Thoracic aorta (tissue), 2 donors: ENCODE measurements around the gene ZNF689. TPM values are rescaled to one million over a fixed set of nuclear protein-coding genes. Genes with fewer than 3 reads are reported as not detected.
"Not testable (repeated sequence)": the region's sequence is repeated elsewhere in the genome, so short reads cannot be mapped to it uniquely, and the experiment has no call there.

ENCODE experiments used
- ATAC-seq: fragments of 150-250 bp; one replicate; pipeline ENCODE4 v1.8.0; 2017; ENCODE audit warnings: low read depth; ENCODE audit not compliant: insufficient number of reproducible peaks, low FRiP score
- DNase-seq: peaks from one replicate; pipeline ENCODE4 v3.0.0-alpha.2; 2020; ENCODE audit warnings: low spot score
- H3K27ac ChIP-seq, 2 donors: fragments of 200-600 bp; sonication (generic); 1 replicate in 1 of 2; 2 replicates in 1 of 2; pipeline ENCODE4 v1.5.1; 2016; ENCODE audit warnings: mild to moderate bottlenecking in 2 of 2, moderate library complexity in 2 of 2
- H3K27me3 ChIP-seq: fragments of 200-600 bp; sonication (generic); replicated peaks from 2 replicates; pipeline ENCODE4 v1.6.0; 2016; ENCODE audit warnings: mild to moderate bottlenecking; ENCODE audit not compliant: insufficient read depth
- H3K36me3 ChIP-seq: fragments of 200-600 bp; sonication (generic); one replicate; pipeline ENCODE4 v1.5.1; 2016
- H3K4me1 ChIP-seq, 2 donors: fragments of 200-600 bp; sonication (generic); 1 replicate in 1 of 2; 2 replicates in 1 of 2; pipeline versions ENCODE4 v1.5.1 to v1.6.0; 2016; ENCODE audit warnings: low read depth in 2 of 2, mild to moderate bottlenecking in 1 of 2; ENCODE audit not compliant: control insufficient read depth in 1 of 2
- H3K4me3 ChIP-seq: fragments of 200-600 bp; sonication (generic); 2 replicates; pipeline ENCODE4 v1.5.1; 2016; ENCODE audit warnings: mild to moderate bottlenecking
- H3K9me3 ChIP-seq: fragments of 200-600 bp; sonication (generic); 2 replicates; pipeline ENCODE4 v1.5.1; 2016
- total RNA-seq, 2 donors: library from RNA; depleted of rRNA; stranded (reverse); fragments of >200 nt; gene quantifications; one replicate each; pipeline versions ENCODE4 v1.1.0 to v1.2.3, GENCODE V29; 2016
- TF ChIP-seq, protein P1 (sequence below): fragments of 200-600 bp; sonication (generic); IDR thresholded peaks from one replicate; pipeline ENCODE4 v1.5.1; 2019; ENCODE audit warnings: antibody characterized with exemption

The ZNF689 gene
- total RNA-seq, 2 donors from 2014 or later: 7.4 to 17.0 TPM

DNA sequence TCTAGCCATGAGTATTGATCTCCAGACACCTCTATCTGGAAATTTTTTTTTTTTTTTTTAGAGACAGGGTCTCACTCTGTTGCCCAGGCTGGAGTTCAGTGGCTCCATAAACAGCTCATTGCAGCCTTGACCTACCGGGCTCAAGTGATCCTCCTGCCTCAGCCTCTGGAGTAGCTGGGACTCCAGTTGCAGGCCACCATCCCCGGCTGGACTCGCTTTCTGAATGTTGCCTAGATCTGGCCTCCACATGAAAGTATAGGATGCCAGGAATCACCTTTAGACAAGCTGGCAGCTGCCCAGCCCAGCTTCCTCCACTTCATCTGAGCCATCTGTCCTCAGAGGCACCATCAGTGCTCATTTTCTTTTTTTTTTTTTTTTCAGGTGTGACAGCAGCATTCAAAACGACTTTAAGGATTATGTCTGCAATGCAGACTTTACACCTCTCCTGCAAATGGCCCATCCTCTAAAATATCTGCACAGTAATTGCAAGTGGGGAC is 34.2 kb upstream of the ZNF689 start:
- Histone ChIP-seq H3K4me1 (no peaks in the 10 kb centered on the region), H3K36me3 (no peaks in the 10 kb centered on the region), H3K4me3 (no peak overlapping the region), H3K9me3 (no peaks in the 10 kb centered on the region), H3K27ac (no peak overlapping the region), H3K27me3 (no peaks in the 10 kb centered on the region)
- ATAC-seq (no peak), DNase-seq (no peak)
- TF ChIP-seq, protein P1, sequence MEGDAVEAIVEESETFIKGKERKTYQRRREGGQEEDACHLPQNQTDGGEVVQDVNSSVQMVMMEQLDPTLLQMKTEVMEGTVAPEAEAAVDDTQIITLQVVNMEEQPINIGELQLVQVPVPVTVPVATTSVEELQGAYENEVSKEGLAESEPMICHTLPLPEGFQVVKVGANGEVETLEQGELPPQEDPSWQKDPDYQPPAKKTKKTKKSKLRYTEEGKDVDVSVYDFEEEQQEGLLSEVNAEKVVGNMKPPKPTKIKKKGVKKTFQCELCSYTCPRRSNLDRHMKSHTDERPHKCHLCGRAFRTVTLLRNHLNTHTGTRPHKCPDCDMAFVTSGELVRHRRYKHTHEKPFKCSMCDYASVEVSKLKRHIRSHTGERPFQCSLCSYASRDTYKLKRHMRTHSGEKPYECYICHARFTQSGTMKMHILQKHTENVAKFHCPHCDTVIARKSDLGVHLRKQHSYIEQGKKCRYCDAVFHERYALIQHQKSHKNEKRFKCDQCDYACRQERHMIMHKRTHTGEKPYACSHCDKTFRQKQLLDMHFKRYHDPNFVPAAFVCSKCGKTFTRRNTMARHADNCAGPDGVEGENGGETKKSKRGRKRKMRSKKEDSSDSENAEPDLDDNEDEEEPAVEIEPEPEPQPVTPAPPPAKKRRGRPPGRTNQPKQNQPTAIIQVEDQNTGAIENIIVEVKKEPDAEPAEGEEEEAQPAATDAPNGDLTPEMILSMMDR: no peak

GRCh38 chr16:30641378-30641982 is 31.3 kb upstream of the ZNF689 start:
- ATAC-seq: no peak
- H3K27me3 ChIP-seq: no peaks in the 10 kb centered on the region
- TF ChIP-seq, protein P1: no peak
- H3K4me3 ChIP-seq: no peak overlapping the region
- no peak for DNase-seq
- H3K36me3 ChIP-seq: no peaks in the 10 kb centered on the region
- no peak overlapping the region for H3K27ac ChIP-seq
- no peaks in the 10 kb centered on the region for H3K9me3 ChIP-seq
- no peaks in the 10 kb centered on the region for H3K4me1 ChIP-seq

- no peak for ATAC-seq
These were observed 27.8 kb upstream of the ZNF689 start for GRCh38 chr16:30637944-30638343.

DNA sequence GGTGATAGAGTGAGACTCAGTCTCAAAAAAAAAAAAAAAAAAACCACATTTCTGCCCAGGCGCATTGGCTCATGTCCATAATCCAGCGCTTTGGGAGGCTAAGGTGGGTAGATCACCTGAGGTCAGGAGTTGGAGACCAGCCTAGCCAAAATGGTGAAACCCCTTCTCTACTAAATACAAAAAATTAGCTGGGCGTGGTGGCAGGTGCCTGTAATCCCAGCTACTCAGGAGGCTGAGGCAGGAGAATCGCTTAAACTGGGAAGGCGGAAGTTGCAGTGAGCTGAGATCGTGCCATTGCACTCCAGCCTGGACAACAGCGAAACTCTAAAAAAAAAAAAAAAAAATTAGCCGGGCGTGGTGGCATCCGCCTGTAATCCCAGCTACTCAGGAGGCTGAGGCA is 26.9 kb upstream of the ZNF689 start:
- not testable (repeated sequence) for H3K4me3 ChIP-seq, ATAC-seq, DNase-seq

More at GRCh38 chr16:30637944-30638343, 27.8 kb upstream of the ZNF689 start:
- TF ChIP-seq, protein P1: no peak
- Histone ChIP-seq H3K4me1 (peaks cover 13 to 19% of the 10 kb centered on the region in 2 donors), H3K27me3 (no peaks in the 10 kb centered on the region), H3K4me3 (no peak overlapping the region), H3K9me3 (no peaks in the 10 kb centered on the region), H3K36me3 (no peaks in the 10 kb centered on the region), H3K27ac (no peak overlapping the region)
- DNase-seq: no peak

DNA sequence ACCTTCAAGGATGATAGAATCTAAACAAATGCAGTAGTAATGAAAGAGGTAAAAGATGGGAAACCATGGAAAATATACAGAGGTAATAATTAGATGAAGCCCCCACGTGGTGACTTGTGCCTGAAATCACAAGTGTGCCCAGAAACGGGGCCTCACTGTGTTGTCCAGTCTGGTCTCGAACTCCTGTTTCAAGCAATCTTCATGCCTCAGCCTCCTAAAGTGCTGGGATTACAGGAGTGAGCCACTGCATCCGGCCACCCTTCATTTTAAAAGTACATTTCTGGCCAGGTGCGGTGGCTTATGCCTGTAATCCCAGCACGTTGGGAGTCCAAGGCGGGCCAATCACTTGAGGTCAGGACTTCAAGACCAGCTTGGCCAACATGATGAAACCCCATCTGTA is 26.4 kb upstream of the ZNF689 start:
- Histone ChIP-seq H3K4me1 (peaks cover 13 to 19% of the 10 kb centered on the region in 2 donors), H3K27ac (no peak overlapping the region), H3K36me3 (no peaks in the 10 kb centered on the region), H3K9me3 (no peaks in the 10 kb centered on the region), H3K4me3 (no peak overlapping the region), H3K27me3 (no peaks in the 10 kb centered on the region)
- DNase-seq (no peak), ATAC-seq (no peak)
- TF ChIP-seq, protein P1: no peak

More for the DNA sequence above, 26.9 kb upstream of the ZNF689 start:
- not testable (repeated sequence) for H3K9me3 ChIP-seq, H3K36me3 ChIP-seq, H3K27ac ChIP-seq, H3K27me3 ChIP-seq
- H3K4me1 ChIP-seq: peaks cover 13 to 19% of the 10 kb centered on the region in 2 donors

DNA sequence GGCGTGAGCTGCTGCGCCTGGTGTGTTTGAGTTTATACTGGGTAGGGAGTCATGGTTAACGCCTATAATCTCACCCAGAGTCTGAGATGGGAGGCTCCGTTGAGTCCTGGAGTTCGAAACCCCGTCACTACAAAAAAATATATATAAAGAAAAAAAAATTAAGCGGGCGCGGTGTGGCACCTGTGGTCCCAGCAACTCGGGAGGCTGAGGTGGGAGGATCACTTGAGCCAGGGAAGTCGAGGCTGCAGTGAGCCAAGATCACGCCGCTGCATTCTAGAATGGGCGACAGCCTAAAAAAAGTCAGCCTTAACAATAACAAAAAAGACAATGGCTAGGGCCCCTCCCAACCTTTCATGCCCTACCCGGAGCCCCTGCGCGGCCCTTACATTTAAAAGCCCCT is 23.3 kb upstream of the ZNF689 start:
- Histone ChIP-seq H3K4me1 (peaks cover 13 to 19% of the 10 kb centered on the region in 2 donors), H3K9me3 (no peaks in the 10 kb centered on the region), H3K4me3 (peak overlapping the region; percentile 97), H3K27ac (peak overlapping the region; percentile 82 to 86), H3K36me3 (no peaks in the 10 kb centered on the region), H3K27me3 (no peaks in the 10 kb centered on the region)
- TF ChIP-seq, protein P1: no peak
- ATAC-seq (no peak), DNase-seq (no peak)

DNA sequence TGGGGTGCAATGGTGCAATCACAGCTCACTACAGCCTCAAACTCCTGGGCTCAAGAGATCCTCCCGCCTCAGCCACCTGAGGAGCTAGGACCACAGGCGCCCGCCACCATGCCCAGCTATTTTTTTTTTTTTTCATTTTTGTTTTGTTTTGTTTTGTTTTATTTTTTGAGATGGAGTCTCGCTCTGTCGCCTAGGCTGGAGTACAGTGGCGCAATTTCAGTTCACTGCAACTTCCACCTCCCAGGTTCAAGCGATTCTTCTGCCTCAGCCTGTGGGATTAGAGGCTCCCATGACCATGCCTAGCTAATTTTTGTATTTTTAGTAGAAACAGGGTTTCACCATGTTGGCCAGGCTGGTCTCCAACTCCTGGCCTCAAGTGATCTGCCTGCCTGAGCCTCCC is 22.3 kb upstream of the ZNF689 start:
- not testable (repeated sequence) for H3K27me3 ChIP-seq, H3K4me3 ChIP-seq, H3K27ac ChIP-seq, H3K9me3 ChIP-seq, DNase-seq, H3K36me3 ChIP-seq, ATAC-seq
- peaks cover 13 to 19% of the 10 kb centered on the region in 2 donors for H3K4me1 ChIP-seq
